Stimulated activated naive CD8-positive, alpha-beta T cell treated with anti-CD3 and anti-CD28 coated beads, Interleukin-15, amount 100 ng/mL, for 72 hours (primary cell): ENCODE measurements around the gene NTF3.
A peak's percentile ranks its signal among the peaks of the same experiment; 100 is the strongest.
"Not testable (repeated sequence)": the region's sequence is repeated elsewhere in the genome, so short reads cannot be mapped to it uniquely, and the experiment has no call there.

Source experiments
- ATAC-seq: fragments of 150-1000 bp; cut with Tn5 transposase; 2 replicates; pipeline ENCODE4 v1.10.0; 2021; ENCODE audit warnings: mild to moderate bottlenecking, moderate library complexity
- DNase-seq, 2 donors: peaks; one replicate each; pipeline ENCODE4 v3.0.0; 2021 to 2022
- H3K27ac Mint-ChIP-seq, 2 donors: one replicate each; pipeline ENCODE4 v1.8.0; 2022; ENCODE audit warnings: mild to moderate bottlenecking in 2 of 2, mixed read lengths in 2 of 2, moderate library complexity in 2 of 2
- H3K27me3 Mint-ChIP-seq: one replicate; pipeline ENCODE4 v1.8.0; 2022; ENCODE audit warnings: mixed read lengths
- H3K4me1 Mint-ChIP-seq: one replicate; pipeline ENCODE4 v1.8.0; 2022; ENCODE audit warnings: mild to moderate bottlenecking, mixed read lengths
- H3K4me3 Mint-ChIP-seq, 2 donors: one replicate each; pipeline ENCODE4 v1.8.0; 2022; ENCODE audit warnings: mild to moderate bottlenecking in 2 of 2, mixed read lengths in 2 of 2, moderate library complexity in 1 of 2
- H3K9me3 Mint-ChIP-seq, 2 donors: one replicate each; pipeline ENCODE4 v1.8.0; 2022; ENCODE audit warnings: mixed read lengths in 2 of 2

NTF3 gene

DNA sequence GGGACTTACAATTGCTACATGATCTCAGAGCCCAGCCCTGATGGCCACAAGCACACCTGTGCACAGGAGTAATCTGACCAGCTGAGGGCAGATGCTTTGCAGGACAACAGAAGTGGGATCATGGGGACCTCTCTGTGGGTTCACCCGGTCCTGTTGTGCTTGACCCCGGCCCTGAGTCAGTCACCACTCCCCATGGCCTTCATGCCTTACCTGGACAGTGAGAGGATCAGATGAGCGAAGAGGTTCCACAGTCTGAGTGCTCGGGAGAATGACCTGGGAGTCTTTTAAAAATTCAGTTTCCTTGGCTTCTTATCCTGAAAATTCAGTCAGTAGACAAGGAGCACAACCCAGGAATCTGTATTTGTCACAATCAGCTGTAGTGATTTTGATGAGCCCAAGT lies 88.1 kb downstream of the NTF3 start:
- Mint-ChIP-seq H3K4me1 (no peaks in the 10 kb centered on the region), H3K4me3 (no peak overlapping the region), H3K27ac (no peak overlapping the region), H3K9me3 (no peaks in the 10 kb centered on the region), H3K27me3 (no peaks in the 10 kb centered on the region)
- no peak for ATAC-seq
- DNase-seq, result no peak

GRCh38 chr12:5520831-5521230 lies 88.9 kb downstream of the NTF3 start:
- DNase-seq (no peak), ATAC-seq (no peak)
- H3K4me3 Mint-ChIP-seq, result no peak overlapping the region
- no peaks in the 10 kb centered on the region for H3K27me3 Mint-ChIP-seq
- H3K27ac Mint-ChIP-seq, result peak overlapping the region in 1 of 2 donors; percentile 90
- H3K9me3 Mint-ChIP-seq, result no peaks in the 10 kb centered on the region
- no peaks in the 10 kb centered on the region for H3K4me1 Mint-ChIP-seq

- H3K9me3 Mint-ChIP-seq, result no peaks in the 10 kb centered on the region
- DNase-seq (no peak), ATAC-seq (no peak)
- no peaks in the 10 kb centered on the region for H3K27me3 Mint-ChIP-seq
- no peak overlapping the region for H3K4me3 Mint-ChIP-seq
- peak overlapping the region in 1 of 2 donors; percentile 3 for H3K27ac Mint-ChIP-seq
- H3K4me1 Mint-ChIP-seq, result no peaks in the 10 kb centered on the region
These were observed 89.8 kb downstream of the NTF3 start for GRCh38 chr12:5521456-5522325.

- Mint-ChIP-seq H3K4me1 (no peaks in the 10 kb centered on the region), H3K27me3 (no peaks in the 10 kb centered on the region), H3K27ac (peak overlapping the region in 1 of 2 donors; percentile 3), H3K4me3 (no peak overlapping the region), H3K9me3 (no peaks in the 10 kb centered on the region)
- no peak for DNase-seq
- ATAC-seq, result no peak
These were observed 90.8 kb downstream of the NTF3 start for GRCh38 chr12:5522432-5523335.

DNA sequence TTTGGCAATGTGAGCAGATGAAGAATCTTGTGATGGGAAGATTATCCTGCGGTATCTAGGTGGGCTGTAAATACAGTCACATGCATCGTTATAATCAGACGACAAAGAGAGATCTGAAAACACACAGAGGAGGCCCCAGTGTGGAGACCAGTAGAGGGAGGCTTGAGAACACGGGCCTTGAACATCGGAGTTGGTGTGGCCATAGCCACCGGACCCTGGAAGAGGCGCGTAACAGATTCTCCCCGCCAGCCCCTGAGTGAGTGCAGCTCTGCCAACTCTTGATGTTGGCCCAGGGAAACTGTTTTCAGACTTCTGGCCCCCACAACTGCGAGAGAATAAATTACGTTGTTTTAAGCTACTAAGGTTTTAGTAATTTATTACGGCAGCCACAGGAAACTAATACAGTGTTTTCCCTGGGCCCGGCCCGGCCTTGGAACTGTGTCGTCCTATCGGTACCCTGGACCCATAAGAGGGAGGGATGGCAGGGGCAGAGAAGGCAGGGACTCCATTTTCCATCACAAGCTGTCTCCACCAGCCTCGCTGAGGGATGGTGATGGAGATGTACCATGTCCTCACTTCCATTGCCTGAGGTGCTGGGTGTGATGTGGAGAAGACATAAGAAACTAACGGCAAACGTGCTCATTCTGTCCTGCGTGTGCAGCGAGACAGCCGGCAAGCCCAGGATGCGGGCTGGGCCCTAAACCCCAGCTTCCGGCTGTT lies 91.6 kb downstream of the NTF3 start:
- peak overlapping the region in 1 of 2 donors; percentile 71 for H3K27ac Mint-ChIP-seq
- H3K4me3 Mint-ChIP-seq, result no peak overlapping the region
- DNase-seq (no peak), ATAC-seq (no peak)
- H3K4me1 Mint-ChIP-seq, result no peaks in the 10 kb centered on the region
- no peaks in the 10 kb centered on the region for H3K9me3 Mint-ChIP-seq
- H3K27me3 Mint-ChIP-seq, result no peaks in the 10 kb centered on the region

DNA sequence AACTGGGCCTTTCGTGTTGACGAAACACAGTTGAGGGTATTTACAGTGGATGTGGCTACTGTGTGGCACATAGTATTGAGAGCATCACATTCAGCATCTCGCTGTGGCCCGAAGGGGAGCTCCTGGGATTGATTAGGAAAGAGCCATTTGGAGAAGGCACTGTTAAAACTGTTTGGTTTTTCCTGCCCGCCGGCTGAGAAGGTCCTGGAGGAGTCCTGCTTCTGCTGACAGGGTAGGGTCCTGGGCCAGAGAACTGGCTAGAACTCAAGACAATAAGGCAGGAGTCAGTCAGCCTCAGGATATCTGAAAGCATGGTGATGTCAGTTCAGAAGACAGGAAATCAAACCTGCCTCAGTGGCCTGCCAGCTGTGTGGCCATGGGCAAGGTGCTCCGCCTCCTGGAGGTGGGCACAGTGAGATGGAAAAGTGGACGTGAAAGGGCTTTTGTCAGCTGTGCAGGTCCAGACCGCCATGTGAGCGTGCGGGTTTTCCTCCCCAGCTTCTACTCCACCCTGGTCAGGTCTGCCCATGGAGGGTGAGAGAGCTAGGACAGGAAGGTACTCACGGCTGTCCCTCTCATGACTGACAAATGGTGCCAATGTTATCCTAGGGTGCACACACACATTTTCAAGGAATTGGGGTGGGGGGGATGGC lies 92.3 kb downstream of the NTF3 start:
- Mint-ChIP-seq H3K4me1 (no peaks in the 10 kb centered on the region), H3K9me3 (no peaks in the 10 kb centered on the region), H3K4me3 (no peak overlapping the region), H3K27ac (peak overlapping the region in 1 of 2 donors; percentile 71), H3K27me3 (no peaks in the 10 kb centered on the region)
- ATAC-seq (no peak), DNase-seq (no peak)

DNA sequence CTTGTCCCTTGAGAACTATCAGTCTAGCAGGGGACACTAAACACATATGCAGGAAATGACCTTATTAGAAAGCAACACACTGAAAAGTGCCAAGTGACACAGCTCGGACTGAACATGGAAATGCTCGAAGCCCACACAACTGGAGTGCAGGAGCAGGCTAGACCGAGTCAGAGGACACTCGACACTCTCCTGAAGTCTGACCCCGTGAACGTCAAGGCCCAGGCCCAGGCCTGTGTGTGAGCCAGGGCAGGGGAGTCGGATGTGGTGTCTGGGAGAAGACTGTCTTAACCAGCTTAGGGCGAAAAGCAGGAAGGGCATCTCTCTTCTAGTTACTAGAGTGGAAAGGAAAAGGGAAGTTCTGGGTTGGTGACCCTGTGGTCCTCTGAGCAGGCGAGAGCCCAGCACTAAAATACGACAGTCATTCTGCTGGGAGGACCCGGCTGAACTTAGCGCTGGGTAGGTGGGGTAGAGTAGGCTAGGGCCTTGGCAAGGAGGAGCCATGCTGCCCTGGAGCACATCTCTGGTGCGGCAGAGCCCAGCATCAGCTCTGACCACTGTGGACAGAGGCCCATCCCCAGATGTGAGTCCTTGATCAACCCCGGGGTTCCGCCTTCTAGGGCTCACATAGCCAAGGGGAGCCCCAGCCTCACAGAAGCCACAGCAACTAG lies 93.0 kb downstream of the NTF3 start:
- ATAC-seq (peak; percentile 28), DNase-seq (no peak)
- H3K4me3 Mint-ChIP-seq, result no peak overlapping the region
- H3K9me3 Mint-ChIP-seq, result no peaks in the 10 kb centered on the region
- H3K27ac Mint-ChIP-seq, result peak overlapping the region in 1 of 2 donors; percentile 48
- H3K27me3 Mint-ChIP-seq, result no peaks in the 10 kb centered on the region
- no peaks in the 10 kb centered on the region for H3K4me1 Mint-ChIP-seq

GRCh38 chr12:5525783-5526367 lies 94.0 kb downstream of the NTF3 start:
- no peaks in the 10 kb centered on the region for H3K9me3 Mint-ChIP-seq
- no peaks in the 10 kb centered on the region for H3K27me3 Mint-ChIP-seq
- ATAC-seq, result no peak
- H3K4me1 Mint-ChIP-seq, result no peaks in the 10 kb centered on the region
- peak overlapping the region in 1 of 2 donors; percentile 44 for H3K27ac Mint-ChIP-seq
- H3K4me3 Mint-ChIP-seq, result no peak overlapping the region
- no peak for DNase-seq

- H3K9me3 Mint-ChIP-seq, result peaks cover 0 to 13% of the 10 kb centered on the region in 2 donors
- no peak for DNase-seq
These were observed 101.5 kb downstream of the NTF3 start for GRCh38 chr12:5533368-5533767.

DNA sequence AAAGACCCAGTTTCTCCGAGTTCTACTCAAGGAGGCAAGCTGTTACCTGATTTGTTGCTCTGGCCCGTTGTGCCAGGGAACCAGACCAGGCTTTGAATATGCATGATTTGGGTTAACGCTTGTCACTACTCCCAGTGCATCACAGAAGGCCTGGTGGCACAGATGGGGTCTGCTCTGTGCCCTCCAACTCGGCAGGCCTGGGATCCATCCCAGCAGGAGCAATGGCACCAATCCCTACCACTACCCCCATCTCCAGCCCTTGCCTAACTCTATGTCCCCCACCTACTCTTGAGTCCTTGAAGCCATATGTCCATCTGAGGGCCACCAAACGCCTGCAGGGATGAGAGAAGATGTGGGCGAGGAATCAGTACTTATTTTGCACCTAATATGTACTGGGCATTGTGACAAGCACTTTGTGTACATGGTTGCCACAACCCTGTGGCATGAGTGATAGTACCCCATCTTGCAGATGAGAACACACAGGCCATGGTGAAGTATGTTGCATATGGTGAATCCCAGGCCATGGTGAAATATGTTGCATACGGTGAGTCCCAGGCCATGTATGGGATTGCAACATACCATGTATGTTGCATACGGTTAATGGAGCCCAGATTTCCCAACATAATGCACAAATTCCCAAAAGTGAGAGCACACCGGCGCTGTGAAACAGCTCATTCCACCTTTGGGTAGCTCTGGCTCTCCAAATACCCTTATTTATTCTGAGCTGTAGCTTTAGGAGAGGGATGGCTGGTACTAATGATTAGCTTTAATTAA lies 102.7 kb downstream of the NTF3 start:
- DNase-seq, result no peak
- Mint-ChIP-seq H3K4me1 (no peaks in the 10 kb centered on the region), H3K27ac (no peak overlapping the region), H3K9me3 (peaks cover 0 to 13% of the 10 kb centered on the region in 2 donors), H3K27me3 (peaks cover 42% of the 10 kb centered on the region), H3K4me3 (no peak overlapping the region)
- ATAC-seq, result no peak

More at GRCh38 chr12:5533368-5533767, 101.5 kb downstream of the NTF3 start:
- no peak overlapping the region for H3K4me3 Mint-ChIP-seq
- no peaks in the 10 kb centered on the region for H3K4me1 Mint-ChIP-seq
- ATAC-seq, result no peak
- H3K27ac Mint-ChIP-seq, result no peak overlapping the region
- peaks cover 35% of the 10 kb centered on the region for H3K27me3 Mint-ChIP-seq

- Mint-ChIP-seq H3K9me3 (peaks cover 0 to 13% of the 10 kb centered on the region in 2 donors), H3K27ac (no peak overlapping the region), H3K27me3 (peaks cover 42% of the 10 kb centered on the region), H3K4me3 (no peak overlapping the region), H3K4me1 (no peaks in the 10 kb centered on the region)
- no peak for DNase-seq
- no peak for ATAC-seq
These were observed 103.6 kb downstream of the NTF3 start for GRCh38 chr12:5535541-5535940.

- H3K4me1 Mint-ChIP-seq, ATAC-seq: not testable (repeated sequence)
- H3K27me3 Mint-ChIP-seq, result peaks cover 42% of the 10 kb centered on the region
These were observed 105.2 kb downstream of the NTF3 start for GRCh38 chr12:5537026-5537615.

GRCh38 chr12:5537771-5538170 lies 105.9 kb downstream of the NTF3 start:
- Mint-ChIP-seq H3K27ac (no peak overlapping the region), H3K4me3 (no peak overlapping the region), H3K27me3 (peaks cover 40% of the 10 kb centered on the region), H3K9me3 (peaks cover 3 to 17% of the 10 kb centered on the region in 2 donors), H3K4me1 (no peaks in the 10 kb centered on the region)
- no peak for DNase-seq
- ATAC-seq, result no peak

More at GRCh38 chr12:5537026-5537615, 105.2 kb downstream of the NTF3 start:
- DNase-seq, H3K27ac Mint-ChIP-seq, H3K4me3 Mint-ChIP-seq: not testable (repeated sequence)
- H3K9me3 Mint-ChIP-seq, result peaks cover 0 to 19% of the 10 kb centered on the region in 2 donors
